Neural cell (in vitro differentiated cells): ENCODE measurements around the gene EN2.

Experiments
- CTCF ChIP-seq: fragments of 450-650 bp; IDR thresholded peaks from 2 replicates; pipeline ENCODE4 v1.5.1; 2014; ENCODE audit warnings: antibody characterized with exemption, mild to moderate bottlenecking, moderate library complexity; ENCODE audit not compliant: poor library complexity, severe bottlenecking
- EP300 ChIP-seq: fragments of 450-650 bp; conservative IDR thresholded peaks from 2 replicates; pipeline ENCODE4 v1.6.1; 2014; ENCODE audit warnings: antibody characterized with exemption, mild to moderate bottlenecking, moderate library complexity; ENCODE audit not compliant: poor library complexity, severe bottlenecking
- EZH2 ChIP-seq: fragments of 200-600, 300-800 bp; shearing (Covaris generic), sonication (generic); IDR thresholded peaks from 2 replicates; pipeline ENCODE4 v1.6.1; 2014; ENCODE audit warnings: antibody characterized with exemption, low read length, borderline replicate concordance, mild to moderate bottlenecking; ENCODE audit not compliant: insufficient read depth, poor library complexity, severe bottlenecking
- RAD21 ChIP-seq: fragments of 450-650 bp; conservative IDR thresholded peaks from 2 replicates; pipeline ENCODE4 v1.6.1; 2014; ENCODE audit warnings: antibody characterized with exemption, mild to moderate bottlenecking, moderate library complexity

- TF ChIP-seq EP300 (no peak), RAD21 (no peak), CTCF (no peak), EZH2 (no peak)
Observed at GRCh38 chr7:155512246-155512887, 54.4 kb downstream of the EN2 start.
